Osteocyte (in vitro differentiated cells): Measurements from ENCODE around the gene SPCS1. TPM values are rescaled to one million over a fixed set of nuclear protein-coding genes. Genes with fewer than 3 reads are reported as not detected.

ENCODE experiments used
- DNase-seq: peaks from one replicate; pipeline ENCODE4 v3.0.0; 2021; ENCODE audit warnings: mixed read lengths; ENCODE audit not compliant: unreplicated experiment; ENCODE audit errors: extremely low spot score
- H3K27ac Mint-ChIP-seq: one replicate; pipeline ENCODE4 v1.8.0; 2021; ENCODE audit warnings: mild to moderate bottlenecking, mixed read lengths; ENCODE audit not compliant: unreplicated experiment
- H3K27me3 Mint-ChIP-seq: one replicate; pipeline ENCODE4 v1.8.0; 2021; ENCODE audit warnings: mixed read lengths; ENCODE audit not compliant: unreplicated experiment
- H3K36me3 Mint-ChIP-seq: one replicate; pipeline ENCODE4 v1.8.0; 2021; ENCODE audit warnings: mixed read lengths; ENCODE audit not compliant: unreplicated experiment
- H3K4me1 Mint-ChIP-seq: one replicate; pipeline ENCODE4 v1.8.0; 2021; ENCODE audit warnings: mixed read lengths; ENCODE audit not compliant: unreplicated experiment
- H3K4me3 Mint-ChIP-seq: one replicate; pipeline ENCODE4 v1.8.0; 2021; ENCODE audit warnings: mild to moderate bottlenecking, moderate library complexity, mixed read lengths; ENCODE audit not compliant: unreplicated experiment
- H3K9me3 Mint-ChIP-seq: one replicate; pipeline ENCODE4 v1.8.0; 2021; ENCODE audit warnings: mixed read lengths; ENCODE audit not compliant: unreplicated experiment
- CTCF ChIP-seq: fragments of 200-600 bp; sonication (generic); IDR thresholded peaks from 2 replicates; pipeline ENCODE4 v1.5.0; 2021; ENCODE audit warnings: antibody characterized with exemption, mild to moderate bottlenecking, moderate library complexity
- total RNA-seq: library from RNA; stranded (reverse); gene quantifications from 2 replicates; pipeline ENCODE4 v1.2.1, GENCODE V29; 2021

The SPCS1 gene
- total RNA-seq, 1 donor from 2014 or later, result 120 TPM

DNA sequence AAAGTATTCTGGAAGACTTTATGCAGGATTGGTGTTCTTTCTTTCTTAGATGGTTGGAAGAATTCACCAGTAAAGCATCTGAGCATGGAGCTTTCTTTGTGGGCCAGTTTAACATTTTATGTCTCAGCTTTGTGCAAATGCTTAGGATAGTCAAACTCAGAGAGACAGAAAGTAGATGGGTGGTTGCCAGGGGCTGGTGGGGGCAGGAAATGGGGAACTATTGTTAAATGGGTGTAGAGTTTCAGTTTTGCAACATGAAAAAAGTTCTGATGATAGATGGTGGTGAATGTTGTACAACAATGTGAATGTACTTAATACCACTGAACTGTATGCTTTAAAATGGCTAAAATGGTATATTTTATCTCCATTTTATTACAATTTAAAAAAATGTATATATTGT, 24.8 kb downstream of the SPCS1 start:
- Mint-ChIP-seq H3K4me3 (no peak overlapping the region), H3K9me3 (peaks cover 13% of the 10 kb centered on the region), H3K36me3 (peaks cover 70% of the 10 kb centered on the region), H3K27ac (no peak overlapping the region), H3K27me3 (no peaks in the 10 kb centered on the region), H3K4me1 (no peaks in the 10 kb centered on the region)
- DNase-seq, result peak; percentile 19
- TF ChIP-seq CTCF, result no peak

DNA sequence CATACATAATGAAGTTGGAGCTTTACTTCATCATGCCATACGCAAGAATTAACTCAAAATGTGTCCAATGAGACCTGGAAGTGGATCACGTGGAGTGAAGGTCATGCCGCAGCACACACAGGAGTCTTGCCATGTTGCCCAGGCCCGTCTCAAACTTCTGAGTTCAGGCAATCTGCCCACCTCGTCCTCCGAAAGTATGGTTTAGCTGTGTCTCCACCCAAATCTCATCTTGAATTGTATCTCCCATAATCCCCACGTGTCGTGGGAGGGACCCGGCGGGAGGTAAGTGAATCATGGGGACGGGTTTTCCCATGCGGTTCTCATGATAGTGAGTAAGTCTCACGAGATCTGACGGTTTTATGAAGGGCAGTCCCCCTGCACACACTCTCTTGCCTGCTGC, 25.7 kb downstream of the SPCS1 start:
- Mint-ChIP-seq H3K4me1 (no peaks in the 10 kb centered on the region), H3K36me3 (peaks cover 70% of the 10 kb centered on the region), H3K27ac (no peak overlapping the region), H3K4me3 (no peak overlapping the region), H3K9me3 (peaks cover 13% of the 10 kb centered on the region), H3K27me3 (no peaks in the 10 kb centered on the region)
- TF ChIP-seq CTCF, result no peak
- peak; percentile 60 for DNase-seq

DNA sequence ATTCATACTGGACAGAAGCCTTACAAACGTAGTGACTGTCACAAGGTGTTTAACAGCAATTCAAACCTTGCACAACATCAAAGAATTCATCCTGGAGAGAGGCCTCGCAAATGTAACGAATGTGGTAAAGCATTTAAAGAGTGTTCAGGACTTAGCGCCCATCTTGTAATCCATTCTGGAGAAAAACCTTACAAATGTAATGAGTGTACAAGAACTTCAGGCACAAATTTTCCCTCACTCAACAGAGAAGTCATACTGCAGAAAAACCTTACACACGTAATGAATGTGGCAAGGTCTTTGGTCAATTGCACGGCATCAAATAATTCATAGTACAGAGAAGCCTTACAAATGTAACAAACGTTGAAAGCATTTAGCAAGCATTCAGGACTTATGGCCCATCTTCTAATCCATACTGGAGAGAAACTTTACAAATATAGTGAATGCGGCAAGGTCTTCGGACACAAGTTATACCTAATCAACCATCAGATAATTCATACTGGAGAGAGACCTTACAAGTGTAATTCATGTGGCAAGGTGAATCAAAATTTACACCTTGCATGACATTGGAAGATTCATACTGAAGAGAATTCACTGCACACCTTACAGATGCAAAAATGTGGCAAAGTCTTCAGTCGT, 27.5 kb downstream of the SPCS1 start:
- H3K9me3 Mint-ChIP-seq, result peaks cover 13% of the 10 kb centered on the region
- TF ChIP-seq CTCF, result no peak
- H3K4me3 Mint-ChIP-seq, result no peak overlapping the region
- no peaks in the 10 kb centered on the region for H3K4me1 Mint-ChIP-seq
- no peaks in the 10 kb centered on the region for H3K27me3 Mint-ChIP-seq
- no peak overlapping the region for H3K27ac Mint-ChIP-seq
- peaks cover 71% of the 10 kb centered on the region for H3K36me3 Mint-ChIP-seq
- no peak for DNase-seq

- Mint-ChIP-seq H3K9me3 (no peaks in the 10 kb centered on the region), H3K4me3 (no peak overlapping the region), H3K36me3 (peaks cover 41% of the 10 kb centered on the region), H3K4me1 (no peaks in the 10 kb centered on the region), H3K27ac (no peak overlapping the region), H3K27me3 (no peaks in the 10 kb centered on the region)
- no peak for DNase-seq
- no peak for TF ChIP-seq CTCF
These were observed 33.8 kb downstream of the SPCS1 start for GRCh38 chr3:52739730-52740129.

DNA sequence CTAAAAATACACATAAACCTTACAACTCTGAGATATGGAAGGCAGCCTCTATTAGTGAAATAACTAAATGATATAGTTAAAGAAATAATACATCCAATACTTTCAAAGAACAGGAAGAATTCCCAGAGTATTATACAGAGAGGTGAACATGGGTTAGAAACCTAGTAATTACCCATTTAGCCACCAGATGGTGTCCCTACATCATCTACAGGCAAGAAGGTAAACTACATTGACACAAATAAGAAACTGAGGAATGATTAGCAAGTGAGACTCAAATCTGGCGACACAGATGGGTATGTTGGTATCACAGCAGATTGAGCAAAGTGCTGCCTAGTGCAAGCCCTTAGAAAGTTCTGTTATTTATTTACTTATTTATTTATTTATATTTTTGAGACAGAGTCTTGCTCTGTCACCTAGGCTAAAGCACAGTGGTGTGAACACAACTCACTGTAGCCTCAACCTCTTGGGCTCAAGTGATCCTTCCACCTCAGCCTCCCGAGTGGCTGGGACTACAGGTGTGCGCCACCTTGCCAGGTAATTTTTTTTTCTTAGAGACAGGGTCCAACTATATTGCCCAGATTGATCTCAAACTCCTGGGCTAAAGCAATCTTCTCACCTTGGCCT, 36.6 kb downstream of the SPCS1 start:
- Mint-ChIP-seq H3K4me3 (no peak overlapping the region), H3K4me1 (no peaks in the 10 kb centered on the region), H3K36me3 (peaks cover 39% of the 10 kb centered on the region), H3K27me3 (no peaks in the 10 kb centered on the region), H3K27ac (no peak overlapping the region), H3K9me3 (no peaks in the 10 kb centered on the region)
- DNase-seq, result no peak
- peak; percentile 78 for TF ChIP-seq CTCF
